MCF 10A (cell line): ENCODE data around the gene TMEM109. TPM values are rescaled to one million over a fixed set of nuclear protein-coding genes. Genes with fewer than 3 reads are reported as not detected.
A peak's percentile ranks its signal among the peaks of the same experiment; 100 is the strongest.
"Not testable (repeated sequence)": the region's sequence is repeated elsewhere in the genome, so short reads cannot be mapped to it uniquely, and the experiment has no call there.

Source experiments
- BruUV-seq: library from RNA; stranded (reverse); fragments of 400-500 nt; replicated peaks from 2 replicates; lab custom pipeline; 2021; lab: Mats Ljungman, UMichigan
- CTCF ChIA-PET: fragments of 300-600 bp; sonication (Branson Sonifier 250); formaldehyde crosslinking; extraction: SDS; loops from one replicate; lab custom pipeline; 2021; ENCODE audit warnings: antibody characterized with exemption, inconsistent platforms; lab: Yijun Ruan, JAX
- POLR2A ChIA-PET: fragments of 300-600, 350-650 bp; sonication (Branson Sonifier 250); formaldehyde crosslinking; extraction: SDS; loops from one replicate; lab custom pipeline; 2020; ENCODE audit warnings: antibody characterized with exemption, inconsistent platforms; lab: Yijun Ruan, JAX
- DNase-seq: peaks from one replicate; pipeline ENCODE4 v3.0.0-alpha.2; 2018; ENCODE audit not compliant: unreplicated experiment
- H3K27ac Mint-ChIP-seq: one replicate; pipeline ENCODE4 v1.8.0; 2022; ENCODE audit warnings: mild to moderate bottlenecking, low read depth, mixed read lengths; ENCODE audit not compliant: unreplicated experiment
- H3K27me3 Mint-ChIP-seq: one replicate; pipeline ENCODE4 v1.8.0; 2022; ENCODE audit warnings: mixed read lengths; ENCODE audit not compliant: insufficient read depth, unreplicated experiment
- H3K36me3 Mint-ChIP-seq: one replicate; pipeline ENCODE4 v1.8.0; 2022; ENCODE audit warnings: mild to moderate bottlenecking, moderate library complexity, mixed read lengths; ENCODE audit not compliant: insufficient read depth, unreplicated experiment
- H3K4me1 Mint-ChIP-seq: one replicate; pipeline ENCODE4 v1.8.0; 2022; ENCODE audit warnings: mixed read lengths; ENCODE audit not compliant: insufficient read depth, unreplicated experiment
- H3K4me3 Mint-ChIP-seq: one replicate; pipeline ENCODE4 v1.8.0; 2022; ENCODE audit warnings: mild to moderate bottlenecking, moderate library complexity, mixed read lengths; ENCODE audit not compliant: unreplicated experiment
- H3K9me3 Mint-ChIP-seq: one replicate; pipeline ENCODE4 v1.8.0; 2022; ENCODE audit warnings: mixed read lengths; ENCODE audit not compliant: unreplicated experiment
- intact Hi-C: fragments of 100-400 bp; cut with micrococcal nuclease; formaldehyde crosslinking; loops from 2 replicates; pipeline ENCODE4 v1.14.1; 2022
- total RNA-seq: library from RNA; stranded (reverse); gene quantifications from 2 replicates; pipeline ENCODE4 v1.2.3, GENCODE V29; 2022
- TF ChIP-seq, protein P1 (sequence below): fragments of 200-600 bp; IDR thresholded peaks from one replicate; pipeline ENCODE4 v1.8.0; 2022; ENCODE audit warnings: antibody characterized with exemption, mild to moderate bottlenecking; ENCODE audit not compliant: unreplicated experiment

The TMEM109 gene
- total RNA-seq, 1 experiment from 2014 or later = 45.8 TPM

DNA sequence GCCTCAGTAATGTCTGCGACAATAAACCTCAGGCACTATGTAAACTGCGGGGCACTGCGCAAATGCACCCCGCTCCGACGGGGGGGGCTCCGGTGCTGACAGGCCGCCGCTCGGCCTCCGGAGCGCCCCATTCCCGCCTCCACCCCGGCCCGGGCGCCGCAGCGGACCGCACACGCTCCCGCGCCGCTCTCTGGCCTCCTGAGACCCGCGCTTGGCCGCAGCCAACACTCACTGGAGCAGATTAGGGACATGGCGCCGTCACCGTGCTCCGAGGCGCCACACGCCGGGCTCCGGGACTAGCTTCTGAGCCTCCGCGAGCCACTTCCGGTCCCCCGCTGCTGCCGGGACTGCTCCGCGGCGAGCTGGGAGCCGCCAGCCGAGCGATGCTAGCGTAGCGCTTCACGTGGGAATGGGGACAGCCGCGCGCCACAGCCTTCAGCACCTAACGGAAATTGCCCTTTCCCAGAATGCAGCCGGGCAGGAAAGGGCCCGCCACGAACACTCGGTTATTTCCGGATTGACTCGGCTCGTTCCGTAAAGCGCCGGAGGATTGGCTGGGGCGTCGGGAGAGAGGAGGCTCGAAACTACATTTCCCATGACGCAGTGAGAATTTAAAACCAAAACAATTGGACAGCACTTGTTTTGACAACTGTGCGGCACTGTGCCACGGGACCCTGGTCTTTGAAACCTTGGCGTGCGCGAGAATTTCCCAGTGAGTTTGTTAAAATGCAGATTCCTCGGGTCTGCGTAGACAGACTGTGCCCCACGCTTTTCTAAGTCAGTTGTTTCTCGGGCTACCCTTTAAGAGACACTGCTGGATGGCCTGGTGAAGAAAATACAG lies 7.6 kb upstream of the TMEM109 start, which contains the start of gene PRPF19:
PRPF19 (minus strand) TSS at position 454 of the 841 bp plus-strand sequence; CDS start at position 251, 203 bp downstream.
- TF ChIP-seq, protein P1, sequence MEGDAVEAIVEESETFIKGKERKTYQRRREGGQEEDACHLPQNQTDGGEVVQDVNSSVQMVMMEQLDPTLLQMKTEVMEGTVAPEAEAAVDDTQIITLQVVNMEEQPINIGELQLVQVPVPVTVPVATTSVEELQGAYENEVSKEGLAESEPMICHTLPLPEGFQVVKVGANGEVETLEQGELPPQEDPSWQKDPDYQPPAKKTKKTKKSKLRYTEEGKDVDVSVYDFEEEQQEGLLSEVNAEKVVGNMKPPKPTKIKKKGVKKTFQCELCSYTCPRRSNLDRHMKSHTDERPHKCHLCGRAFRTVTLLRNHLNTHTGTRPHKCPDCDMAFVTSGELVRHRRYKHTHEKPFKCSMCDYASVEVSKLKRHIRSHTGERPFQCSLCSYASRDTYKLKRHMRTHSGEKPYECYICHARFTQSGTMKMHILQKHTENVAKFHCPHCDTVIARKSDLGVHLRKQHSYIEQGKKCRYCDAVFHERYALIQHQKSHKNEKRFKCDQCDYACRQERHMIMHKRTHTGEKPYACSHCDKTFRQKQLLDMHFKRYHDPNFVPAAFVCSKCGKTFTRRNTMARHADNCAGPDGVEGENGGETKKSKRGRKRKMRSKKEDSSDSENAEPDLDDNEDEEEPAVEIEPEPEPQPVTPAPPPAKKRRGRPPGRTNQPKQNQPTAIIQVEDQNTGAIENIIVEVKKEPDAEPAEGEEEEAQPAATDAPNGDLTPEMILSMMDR = no peak
- CTCF ChIA-PET = interaction anchor here (1.2 to 10.1 kb wide), 8 partner anchors 9 to 282 kb away, joined by 4 to 163 read pairs (median 6); partner anchors contain the start of gene TMEM109
- Mint-ChIP-seq H3K4me1 (peaks cover 9% of the 10 kb centered on the region), H3K27ac (peak within 1 kb of the TSS; percentile 70), H3K27me3 (peaks cover 11% of the 10 kb centered on the region), H3K4me3 (peak within 1 kb of the TSS; percentile 87), H3K36me3 (peaks cover 28% of the 10 kb centered on the region), H3K9me3 (no peaks in the 10 kb centered on the region)
- BruUV-seq = no TSS peak
- intact Hi-C loops = no loop called here
- DNase-seq = peak; percentile 97
- POLR2A ChIA-PET = interaction anchor here (0.6 to 3.8 kb wide), 15 partner anchors 8 to 1065 kb away, joined by 3 to 69 read pairs (median 4); partner anchors contain the start of genes CCDC86, CPSF7, SDHAF2 and TMEM109

GRCh38 chr11:60908803-60909202 lies 5.2 kb upstream of the TMEM109 start:
- H3K27ac Mint-ChIP-seq = no peak overlapping the region
- peaks cover 11% of the 10 kb centered on the region for H3K27me3 Mint-ChIP-seq
- no peak overlapping the region for H3K4me3 Mint-ChIP-seq
- TF ChIP-seq, protein P1 = no peak
- H3K36me3 Mint-ChIP-seq = peaks cover 5% of the 10 kb centered on the region
- POLR2A ChIA-PET = no interaction called here
- CTCF ChIA-PET = interaction anchor here (0.6 to 1.9 kb wide), 2 partner anchors 10 to 21 kb away, joined by 3 to 10 read pairs; no protein-coding TSS in a partner anchor
- no peak for DNase-seq
- peaks cover 14% of the 10 kb centered on the region for H3K4me1 Mint-ChIP-seq
- intact Hi-C loops = no loop called here
- BruUV-seq = no TSS peak
- no peaks in the 10 kb centered on the region for H3K9me3 Mint-ChIP-seq

DNA sequence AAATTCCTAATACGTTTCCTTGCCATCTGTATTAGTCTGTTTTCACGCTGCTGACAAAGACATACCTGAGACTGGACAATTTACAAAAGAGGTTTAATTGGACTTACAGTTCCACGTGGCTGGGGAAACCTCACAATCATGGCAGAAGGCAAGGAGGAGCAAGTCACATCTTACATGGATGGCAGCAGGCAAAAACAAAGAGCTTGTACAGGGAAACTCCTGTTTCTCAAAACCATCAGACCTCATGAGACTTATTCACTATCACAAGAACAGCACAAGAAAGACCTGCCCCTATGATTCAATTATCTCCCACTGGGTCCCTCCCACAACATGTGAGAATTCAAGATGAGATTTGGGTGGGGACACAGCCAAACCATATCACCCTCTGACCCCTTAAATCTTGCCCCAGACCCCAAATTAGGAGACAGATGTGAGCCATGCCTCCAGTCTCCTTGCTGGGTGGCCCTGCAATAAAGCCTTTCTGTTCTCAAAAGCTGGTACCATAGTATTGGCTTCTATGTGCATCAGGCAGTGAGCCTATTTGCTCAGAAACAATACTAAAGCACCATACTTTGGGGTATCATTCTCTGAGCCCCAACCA lies 4.2 kb upstream of the TMEM109 start:
- H3K27ac Mint-ChIP-seq, POLR2A ChIA-PET, H3K4me3 Mint-ChIP-seq, DNase-seq, BruUV-seq, H3K9me3 Mint-ChIP-seq, H3K36me3 Mint-ChIP-seq, H3K4me1 Mint-ChIP-seq: not testable (repeated sequence)
- intact Hi-C loops = loop anchor here (10.0 kb wide), 1 partner anchor 255 kb away; the partner anchor contains the start of gene VPS37C
- CTCF ChIA-PET = interaction anchor here (0.7 kb wide), 1 partner anchor 13 kb away, joined by 3 read pairs; no protein-coding TSS in a partner anchor
- H3K27me3 Mint-ChIP-seq = peaks cover 11% of the 10 kb centered on the region

DNA sequence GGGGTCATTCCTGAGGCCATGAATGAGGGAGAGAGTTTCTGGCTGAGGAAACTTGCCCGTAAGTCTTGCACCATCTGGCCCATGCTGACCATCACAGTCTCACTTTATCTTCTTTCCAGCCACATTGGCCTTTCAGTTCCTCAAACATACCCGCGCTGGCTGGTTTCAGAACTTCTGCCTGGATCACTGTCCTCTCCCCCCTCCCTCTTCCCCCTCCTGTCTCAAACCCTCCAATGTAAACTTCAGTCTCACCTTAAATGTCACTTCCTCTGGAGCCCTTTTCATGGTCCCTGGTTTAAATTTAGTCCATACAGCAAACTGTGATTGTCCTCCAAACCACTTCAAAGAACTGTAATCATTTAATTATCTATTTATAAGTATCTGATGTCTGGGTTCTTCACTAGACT lies 3.7 kb upstream of the TMEM109 start:
- DNase-seq = no peak
- BruUV-seq = no TSS peak
- Mint-ChIP-seq H3K36me3 (no peaks in the 10 kb centered on the region), H3K9me3 (no peaks in the 10 kb centered on the region), H3K4me1 (peaks cover 8% of the 10 kb centered on the region), H3K27me3 (peaks cover 11% of the 10 kb centered on the region), H3K27ac (no peak overlapping the region), H3K4me3 (no peak overlapping the region)
- POLR2A ChIA-PET = no interaction called here
- TF ChIP-seq, protein P1 = no peak
- CTCF ChIA-PET = interaction anchor here (0.7 kb wide), 1 partner anchor 13 kb away, joined by 3 read pairs; no protein-coding TSS in a partner anchor
- intact Hi-C loops = loop anchor here (10.0 kb wide), 1 partner anchor 255 kb away; the partner anchor contains the start of gene VPS37C
